HG03565 (cell line): ENCODE data around the gene ATP11A.

Source experiments
- ATAC-seq: cut with Tn5 transposase; IDR thresholded peaks from one replicate; pipeline ENCODE4 v1.9.1; 2021; ENCODE audit warnings: mild to moderate bottlenecking, moderate library complexity; ENCODE audit not compliant: unreplicated experiment

ATP11A gene

GRCh38 chr13:112888238-112889111, 198.6 kb downstream of the ATP11A start:
- no peak for ATAC-seq

GRCh38 chr13:112889351-112890290, 199.8 kb downstream of the ATP11A start:
- ATAC-seq = no peak

DNA sequence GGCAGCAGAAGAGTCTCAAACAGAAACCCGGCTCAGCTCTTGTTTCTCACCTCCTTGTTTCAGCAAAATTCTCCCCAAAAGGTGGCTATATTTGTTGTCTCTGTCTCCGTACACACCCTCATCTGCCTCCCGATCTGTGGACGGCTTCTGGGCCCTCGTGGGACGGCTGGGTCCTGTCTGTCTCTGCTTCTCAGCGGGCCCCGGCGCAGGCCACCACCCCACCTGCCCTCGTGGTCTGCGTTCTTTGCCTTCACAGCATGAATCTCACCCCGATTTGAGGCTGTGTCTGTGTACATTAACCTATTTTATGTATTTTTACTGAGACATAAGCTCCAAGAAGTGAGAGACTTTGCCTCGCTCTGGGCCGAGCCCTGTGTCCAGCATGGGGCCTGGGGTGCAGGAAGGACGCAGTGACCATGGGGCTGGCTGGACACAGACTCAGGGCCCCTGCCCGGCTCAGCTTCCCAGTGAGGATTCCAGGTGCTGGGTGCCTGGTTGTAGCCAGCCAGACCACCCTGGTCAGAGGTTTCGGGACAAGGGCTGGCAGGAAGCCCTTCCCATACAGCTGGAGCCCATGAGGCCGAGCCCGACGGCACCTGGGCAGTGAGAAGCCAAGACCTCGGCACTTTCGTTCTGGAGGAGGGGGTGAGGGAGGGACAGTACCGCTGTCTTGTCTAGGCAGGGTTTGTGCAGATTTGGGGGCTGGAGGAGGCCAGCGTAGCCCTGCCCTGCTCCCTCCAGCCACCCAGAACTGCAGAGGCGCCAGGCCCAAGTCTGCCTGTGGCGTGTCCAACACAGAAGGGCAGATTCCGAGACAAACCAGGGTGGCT, 200.7 kb downstream of the ATP11A start:
- no peak for ATAC-seq

DNA sequence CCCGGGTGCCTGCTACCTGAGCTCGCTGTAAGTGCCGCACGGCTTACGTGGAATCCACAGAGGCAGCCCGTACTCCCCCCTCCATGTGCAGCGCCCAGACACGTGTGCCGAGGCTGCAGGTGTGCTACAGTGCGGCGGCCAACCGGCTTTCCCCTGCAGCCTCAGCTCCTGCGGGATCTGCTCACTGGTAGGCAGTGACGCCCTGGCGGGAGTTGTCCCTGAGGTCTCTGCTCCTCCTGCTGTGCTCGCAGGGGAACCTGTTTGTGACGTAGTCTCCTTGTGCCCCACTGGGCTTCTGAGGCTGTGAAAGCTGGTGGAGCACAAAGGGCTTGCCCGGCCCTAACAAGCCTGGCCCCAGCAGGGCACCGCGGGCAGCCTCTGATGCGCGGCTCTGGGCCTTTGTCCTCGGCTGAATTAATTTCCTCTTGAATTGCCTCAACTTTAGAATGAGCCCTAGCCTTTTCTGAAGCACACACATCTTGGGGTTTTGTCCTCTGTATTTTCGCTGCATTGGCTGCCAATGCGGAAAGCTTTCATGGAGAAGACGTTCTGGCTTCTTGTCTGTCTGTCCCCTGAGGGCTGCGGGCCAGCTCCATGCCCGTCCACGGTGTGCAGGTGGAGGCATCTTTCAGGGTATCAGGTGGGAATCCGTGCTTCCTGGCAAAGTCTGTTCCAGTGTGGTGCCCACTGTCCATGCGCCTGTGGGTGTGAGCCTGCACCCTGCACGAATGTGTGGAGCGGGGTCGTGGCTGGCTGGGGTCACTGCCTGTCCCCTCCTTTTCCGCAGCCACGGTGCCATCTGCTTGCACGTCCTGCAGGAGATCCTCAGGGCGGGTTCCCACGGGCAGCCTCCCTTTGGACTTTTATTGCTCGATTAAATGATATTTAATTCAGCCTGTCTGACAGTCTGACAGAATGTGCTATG, 201.9 kb downstream of the ATP11A start:
- ATAC-seq = no peak

GRCh38 chr13:112892426-112893206, 202.8 kb downstream of the ATP11A start:
- no peak for ATAC-seq

- ATAC-seq = no peak
Observed at GRCh38 chr13:112893207-112893569, 203.3 kb downstream of the ATP11A start.

- no peak for ATAC-seq
Observed at GRCh38 chr13:112893570-112894422, 204.0 kb downstream of the ATP11A start.

GRCh38 chr13:112894423-112894672, 204.5 kb downstream of the ATP11A start:
- no peak for ATAC-seq

DNA sequence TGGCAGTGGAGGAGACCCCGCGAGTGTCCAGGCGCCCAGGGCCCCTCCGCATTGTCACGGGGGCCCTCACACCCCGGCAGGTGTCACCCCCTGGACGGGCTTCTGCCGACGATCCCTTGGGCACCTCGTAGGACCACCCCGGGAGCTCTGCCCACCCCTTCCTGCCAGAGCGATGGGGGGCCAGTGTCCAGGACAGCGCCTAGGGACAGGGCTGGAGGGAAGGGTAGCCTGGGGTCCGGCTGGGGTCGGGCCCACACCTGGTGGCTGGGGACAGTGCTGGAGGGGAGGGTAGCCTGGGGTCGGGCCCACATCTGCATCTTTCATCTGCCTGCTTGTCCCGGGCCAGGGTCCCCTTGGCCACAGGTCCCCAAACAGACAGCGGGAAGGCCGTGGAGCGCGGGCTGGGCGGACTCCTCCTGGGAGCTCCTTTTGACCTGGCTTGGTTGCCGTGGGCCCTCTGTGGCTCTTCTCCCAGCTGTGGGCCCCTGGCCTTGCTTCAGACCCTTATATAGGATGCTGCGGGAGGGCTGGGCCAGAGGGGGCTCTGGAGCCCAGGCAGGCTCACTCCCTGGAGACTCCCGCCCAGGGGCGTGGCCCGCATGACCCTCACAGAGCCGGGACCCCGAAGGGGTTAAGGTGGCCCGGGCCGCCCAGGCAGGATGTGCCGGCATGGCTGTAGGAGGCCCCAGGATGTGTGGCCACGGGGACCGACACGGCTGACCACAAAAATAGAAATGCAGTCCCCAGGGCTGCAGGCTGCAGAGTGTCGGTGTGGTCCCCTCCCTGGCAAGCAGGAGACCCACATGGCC, 205.0 kb downstream of the ATP11A start:
- ATAC-seq = no peak

DNA sequence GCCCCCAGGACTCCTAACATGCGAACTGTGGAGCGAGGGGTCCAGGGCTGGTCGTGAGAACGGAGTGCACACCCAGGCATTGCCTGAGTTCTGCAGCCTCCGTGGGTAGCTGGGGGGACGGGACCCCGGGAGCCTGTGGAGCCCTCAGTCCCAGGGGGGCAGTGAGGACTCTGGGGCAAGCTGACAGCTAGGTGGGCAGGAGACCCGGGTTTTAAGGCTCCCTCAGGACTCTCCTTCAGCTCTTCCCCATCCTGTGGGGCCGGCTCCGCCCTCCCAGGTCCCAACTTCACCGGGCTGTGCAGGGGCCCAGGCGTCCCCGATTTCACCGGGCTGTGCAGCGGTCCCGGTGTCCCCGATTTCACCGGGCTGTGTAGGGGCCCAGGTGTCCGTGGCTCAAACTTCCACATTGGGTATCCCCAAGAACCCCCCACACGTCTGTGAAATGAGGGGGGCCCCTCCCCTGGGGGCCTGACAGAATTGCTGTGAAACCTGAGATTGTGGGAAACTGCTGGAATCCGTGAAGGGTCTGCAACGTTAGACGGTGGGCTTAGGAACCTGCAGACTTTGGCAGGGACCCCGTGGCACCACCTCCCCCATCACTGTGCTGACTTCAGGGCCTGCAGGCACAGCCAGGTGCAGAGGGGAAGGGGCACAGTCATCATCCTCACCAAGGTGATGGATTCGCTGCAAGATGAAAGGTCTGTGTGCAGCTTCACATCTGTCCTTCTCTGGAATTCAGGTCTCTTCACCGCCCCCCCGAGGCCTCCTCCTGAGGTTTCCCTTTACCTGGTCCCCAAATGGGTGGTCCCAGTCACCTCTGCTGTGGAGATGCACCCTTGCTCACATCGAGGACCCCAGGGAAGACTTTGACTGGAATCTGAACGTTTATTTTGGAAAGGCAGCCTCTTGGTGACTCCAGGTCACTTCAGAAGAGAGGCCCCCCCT, 206.0 kb downstream of the ATP11A start:
- ATAC-seq = no peak

GRCh38 chr13:112896736-112897602, 207.1 kb downstream of the ATP11A start:
- no peak for ATAC-seq

DNA sequence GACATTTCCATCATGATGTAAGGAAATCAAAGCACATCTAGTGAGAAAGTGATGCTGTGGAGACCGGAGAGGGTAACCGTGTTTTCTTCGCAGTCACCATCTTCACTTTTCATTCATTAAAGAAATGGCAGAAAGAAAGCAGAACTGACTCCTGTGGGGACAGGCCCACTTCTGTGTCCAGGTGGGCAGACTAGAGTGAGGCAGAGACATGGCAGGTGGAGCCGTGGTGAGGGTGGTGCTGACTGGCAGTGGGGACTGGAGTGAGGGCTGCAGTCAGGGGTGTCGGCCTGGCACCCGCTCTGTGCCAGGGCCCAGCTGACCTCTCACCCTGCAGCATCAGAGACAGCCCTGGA, 207.7 kb downstream of the ATP11A start:
- ATAC-seq = no peak

DNA sequence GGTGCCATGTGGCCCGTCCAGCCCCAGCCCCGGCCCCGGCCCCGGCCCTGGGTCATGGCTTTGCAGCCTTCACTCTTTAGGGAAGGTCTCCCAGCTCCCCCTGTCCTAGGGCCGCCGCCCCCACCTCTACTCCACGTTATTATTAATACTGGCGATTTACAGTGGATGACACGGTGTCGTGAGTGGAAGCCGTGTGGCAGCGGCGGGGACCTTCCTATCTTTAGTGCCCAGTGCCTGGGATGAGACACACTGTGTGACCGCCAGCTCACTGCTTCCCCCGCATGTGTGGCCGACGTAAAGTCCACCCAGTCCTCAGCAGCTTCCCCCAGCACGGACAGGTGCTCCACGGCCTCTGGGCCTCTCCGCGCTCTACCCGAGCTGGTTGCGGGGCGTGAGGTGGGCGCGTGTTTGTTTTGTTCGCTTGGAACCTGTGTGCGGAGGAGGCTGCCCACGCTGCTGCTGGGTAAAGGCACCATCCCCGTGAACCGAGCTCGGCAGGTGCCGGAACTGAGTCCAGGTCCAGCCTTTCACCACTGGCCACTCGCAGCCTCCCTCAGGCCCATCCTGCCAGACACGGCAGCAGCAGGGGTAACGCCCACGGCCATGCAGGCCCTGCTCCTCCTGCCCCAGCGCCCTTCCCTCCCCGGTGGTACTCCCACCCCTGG, 208.2 kb downstream of the ATP11A start:
- no peak for ATAC-seq

GRCh38 chr13:112898621-112899280, 208.9 kb downstream of the ATP11A start:
- no peak for ATAC-seq
